Measurements from ENCODE around the gene ATP11B.

DNA sequence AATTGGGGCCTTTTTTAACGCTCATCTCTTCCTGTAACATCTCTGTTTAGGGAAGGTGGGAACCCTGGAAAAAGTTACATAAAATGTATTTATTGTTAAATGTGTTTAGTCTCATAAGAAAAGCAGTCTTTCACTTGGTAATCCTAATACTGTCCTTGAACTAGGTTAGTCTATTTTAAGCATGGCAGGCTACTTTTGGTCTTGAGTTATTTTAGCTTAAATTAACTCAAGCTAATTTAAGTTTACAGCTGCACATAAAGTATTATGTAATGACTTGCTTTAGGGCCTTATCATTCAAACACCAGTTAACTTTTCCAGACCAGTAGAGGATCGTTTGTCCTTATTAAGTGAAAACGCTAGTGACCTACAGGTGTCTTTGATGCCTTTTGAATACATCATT is 123.8 kb downstream of the ATP11B start:
- TF ChIP-seq, protein P1, sequence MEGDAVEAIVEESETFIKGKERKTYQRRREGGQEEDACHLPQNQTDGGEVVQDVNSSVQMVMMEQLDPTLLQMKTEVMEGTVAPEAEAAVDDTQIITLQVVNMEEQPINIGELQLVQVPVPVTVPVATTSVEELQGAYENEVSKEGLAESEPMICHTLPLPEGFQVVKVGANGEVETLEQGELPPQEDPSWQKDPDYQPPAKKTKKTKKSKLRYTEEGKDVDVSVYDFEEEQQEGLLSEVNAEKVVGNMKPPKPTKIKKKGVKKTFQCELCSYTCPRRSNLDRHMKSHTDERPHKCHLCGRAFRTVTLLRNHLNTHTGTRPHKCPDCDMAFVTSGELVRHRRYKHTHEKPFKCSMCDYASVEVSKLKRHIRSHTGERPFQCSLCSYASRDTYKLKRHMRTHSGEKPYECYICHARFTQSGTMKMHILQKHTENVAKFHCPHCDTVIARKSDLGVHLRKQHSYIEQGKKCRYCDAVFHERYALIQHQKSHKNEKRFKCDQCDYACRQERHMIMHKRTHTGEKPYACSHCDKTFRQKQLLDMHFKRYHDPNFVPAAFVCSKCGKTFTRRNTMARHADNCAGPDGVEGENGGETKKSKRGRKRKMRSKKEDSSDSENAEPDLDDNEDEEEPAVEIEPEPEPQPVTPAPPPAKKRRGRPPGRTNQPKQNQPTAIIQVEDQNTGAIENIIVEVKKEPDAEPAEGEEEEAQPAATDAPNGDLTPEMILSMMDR (conservative IDR thresholded peaks at IDR 0.05 in 1 of 2, IDR thresholded peaks at IDR 0.05 in 1 of 2; ENCODE audit: extremely low read depth in 1 of 2, insufficient read depth in 1 of 2, low read depth in 1 of 2, low read length in 2 of 2) = no peak
- no peak for TF ChIP-seq EZH2 (IDR thresholded peaks at IDR 0.05; ENCODE audit: borderline replicate concordance, low read length)

Measured in mammary epithelial cell (primary cell).